Tongue (tissue), 1 donor: ENCODE results near the gene PTPRO. TPM values are rescaled to one million over a fixed set of nuclear protein-coding genes. Genes with fewer than 3 reads are reported as not detected.

ENCODE experiments used
- total RNA-seq: library from RNA; depleted of rRNA; stranded (reverse); fragments of >200 nt; gene quantifications from one replicate; pipeline ENCODE4 v1.2.3, GENCODE V29; 2014

PTPRO gene
- total RNA-seq, 1 donor from 2014 or later = 1.2 TPM

Other genes starting within 250 kb of the PTPRO start
- gene RERG, start 101.1 kb upstream of the PTPRO start, total RNA-seq = 18.9 TPM